ENCODE results near the gene DYNLRB1.
A peak's percentile ranks its signal among the peaks of the same experiment; 100 is the strongest.

The DYNLRB1 gene

DNA sequence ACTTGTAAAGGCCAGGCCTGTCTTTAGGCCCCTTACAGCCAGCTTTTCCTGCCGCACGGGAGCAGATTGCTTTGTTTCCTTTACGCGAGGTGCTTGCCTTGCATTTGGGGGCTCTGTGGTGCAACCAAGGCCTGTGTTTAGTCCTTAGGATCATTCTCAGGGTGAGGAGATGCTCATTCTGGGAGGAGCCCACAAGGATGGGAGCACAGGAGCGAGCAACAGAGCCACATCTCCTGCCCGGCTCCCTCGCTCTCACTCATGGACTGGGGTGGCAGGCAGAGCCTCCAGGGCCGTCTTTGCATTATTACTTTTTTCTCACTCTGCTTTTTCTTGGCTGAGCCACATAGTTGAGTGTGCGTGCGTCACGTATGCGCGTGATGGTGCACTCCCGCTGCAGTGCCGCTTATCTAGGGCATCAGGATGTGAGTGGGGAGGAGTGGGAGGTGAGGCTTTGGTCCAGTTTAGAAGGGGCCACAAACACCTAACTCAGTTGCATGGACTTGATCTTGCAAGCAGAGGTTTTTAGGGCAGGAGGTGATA, 19.1 kb downstream of the DYNLRB1 start:
- DNase-seq, result no peak

DNA sequence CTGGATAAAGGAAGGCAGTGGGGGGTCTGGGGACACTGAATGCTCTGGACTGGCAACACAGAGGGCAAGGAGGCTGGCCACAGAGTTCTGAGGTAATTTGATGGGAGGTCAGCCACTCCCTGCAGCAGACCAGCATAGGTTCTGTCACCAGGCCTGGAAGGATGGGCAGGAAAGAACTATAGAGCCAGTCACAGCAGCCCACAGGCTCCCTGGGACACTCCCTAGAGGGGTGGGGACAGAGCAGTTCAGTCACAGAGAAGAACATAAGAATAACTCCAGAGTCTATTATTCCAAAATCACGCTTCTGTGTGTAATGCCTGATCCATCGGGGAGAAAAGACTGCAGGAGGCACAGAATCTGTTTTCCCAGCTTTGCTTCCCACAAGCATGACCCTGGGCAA, 19.6 kb downstream of the DYNLRB1 start:
- no peak for DNase-seq

- peak; percentile 55 for DNase-seq
Measured at GRCh38 chr20:34536798-34537394, 20.7 kb downstream of the DYNLRB1 start.

DNA sequence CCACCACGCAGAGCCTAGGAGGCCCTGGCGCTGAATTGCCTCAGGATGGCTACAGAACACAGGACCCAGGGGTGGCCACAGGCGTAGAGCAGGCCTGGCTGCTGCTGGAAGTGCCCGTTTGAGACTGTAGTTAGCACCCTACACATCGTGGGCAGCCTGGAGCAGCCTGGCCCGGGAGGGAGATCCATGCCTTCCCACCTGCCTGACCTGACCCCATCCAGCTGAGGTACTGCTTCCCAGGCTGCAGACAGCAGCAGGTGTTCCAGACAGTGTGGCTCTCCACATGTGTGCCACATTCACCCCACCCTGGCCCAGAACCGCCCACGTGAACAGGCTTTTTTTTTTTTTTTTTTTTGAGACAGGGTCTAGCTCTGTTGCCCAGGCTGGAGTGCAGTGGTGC, 21.4 kb downstream of the DYNLRB1 start:
- DNase-seq, result no peak

DNA sequence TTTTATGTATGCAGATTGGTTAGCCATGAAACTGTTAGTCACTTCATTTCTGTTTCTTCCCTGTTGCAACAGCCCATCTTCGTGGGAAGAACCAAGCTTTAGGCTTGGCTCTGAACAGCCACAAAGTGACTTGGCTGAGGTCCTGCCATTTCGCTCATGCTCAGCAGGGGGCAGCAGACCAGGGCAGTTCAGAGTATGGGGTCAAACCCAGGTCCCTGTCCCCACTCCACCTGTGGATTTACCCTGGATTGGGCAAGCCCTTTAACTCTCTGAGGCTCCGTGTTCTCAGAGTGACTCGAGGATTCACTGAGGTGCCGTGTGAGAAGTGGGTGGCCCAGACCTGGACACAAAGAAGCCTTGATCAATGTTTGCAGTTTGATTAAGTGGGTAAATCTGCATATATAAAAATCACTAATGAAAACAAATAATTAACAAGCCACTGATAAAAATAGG, 22.5 kb downstream of the DYNLRB1 start:
- DNase-seq, result peak; percentile 57

DNA sequence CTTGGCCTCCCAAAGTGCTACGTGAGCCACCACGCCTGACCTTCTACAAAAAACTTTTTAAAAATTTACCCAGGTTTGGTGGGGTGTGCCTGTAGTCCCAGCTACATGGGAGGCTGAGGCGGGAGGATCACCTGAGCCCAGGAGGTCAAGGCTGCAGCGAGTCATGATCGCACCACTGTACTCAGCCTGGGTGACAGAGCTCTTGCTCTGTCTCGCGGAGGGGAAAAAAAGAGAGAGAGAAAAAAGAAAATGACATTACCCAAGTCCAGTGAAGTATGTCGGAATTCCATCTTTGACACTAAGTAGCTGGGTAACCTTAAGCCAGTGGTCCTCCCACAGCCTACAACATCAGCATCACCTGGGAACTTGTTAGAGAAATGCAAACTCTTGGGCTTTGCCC, 23.5 kb downstream of the DYNLRB1 start:
- no peak for DNase-seq

DNA sequence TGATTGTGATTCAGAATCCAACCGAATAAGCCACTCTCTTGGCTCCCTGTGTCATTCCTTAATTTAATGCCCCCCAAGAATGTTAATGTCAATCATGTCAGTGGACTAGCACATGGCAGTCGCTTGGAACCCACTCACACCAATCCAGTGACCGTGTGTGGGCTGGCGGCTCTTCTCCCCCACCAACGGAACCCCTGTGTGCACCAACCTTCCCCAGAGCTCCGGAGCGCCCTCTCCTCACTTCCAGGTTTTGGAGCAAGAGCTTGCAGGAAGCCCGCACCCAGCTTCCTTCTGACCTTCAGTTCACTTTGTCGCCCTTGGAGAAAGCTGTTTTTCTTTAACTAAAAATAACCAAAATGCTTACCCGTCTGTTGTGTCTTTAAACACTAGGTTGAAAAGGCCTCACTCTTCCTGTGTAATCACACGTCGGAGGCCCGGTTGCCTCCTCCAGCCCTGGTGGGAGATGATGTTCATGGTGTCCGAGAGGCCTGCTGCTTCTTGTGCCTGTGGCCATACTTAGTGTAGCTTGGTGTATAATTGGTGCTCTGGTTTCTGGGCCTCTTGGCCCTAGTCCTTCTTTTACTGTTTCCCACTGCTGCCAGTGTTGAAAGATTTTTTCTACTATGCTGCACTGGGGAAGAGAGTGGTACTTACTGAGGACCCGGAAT, 24.5 kb downstream of the DYNLRB1 start:
- DNase-seq, result no peak

- no peak for DNase-seq
Measured at GRCh38 chr20:34541264-34541901, 25.2 kb downstream of the DYNLRB1 start.

GRCh38 chr20:34541917-34542316, 25.7 kb downstream of the DYNLRB1 start:
- no peak for DNase-seq

GRCh38 chr20:34542439-34542838, 26.2 kb downstream of the DYNLRB1 start:
- no peak for DNase-seq

DNA sequence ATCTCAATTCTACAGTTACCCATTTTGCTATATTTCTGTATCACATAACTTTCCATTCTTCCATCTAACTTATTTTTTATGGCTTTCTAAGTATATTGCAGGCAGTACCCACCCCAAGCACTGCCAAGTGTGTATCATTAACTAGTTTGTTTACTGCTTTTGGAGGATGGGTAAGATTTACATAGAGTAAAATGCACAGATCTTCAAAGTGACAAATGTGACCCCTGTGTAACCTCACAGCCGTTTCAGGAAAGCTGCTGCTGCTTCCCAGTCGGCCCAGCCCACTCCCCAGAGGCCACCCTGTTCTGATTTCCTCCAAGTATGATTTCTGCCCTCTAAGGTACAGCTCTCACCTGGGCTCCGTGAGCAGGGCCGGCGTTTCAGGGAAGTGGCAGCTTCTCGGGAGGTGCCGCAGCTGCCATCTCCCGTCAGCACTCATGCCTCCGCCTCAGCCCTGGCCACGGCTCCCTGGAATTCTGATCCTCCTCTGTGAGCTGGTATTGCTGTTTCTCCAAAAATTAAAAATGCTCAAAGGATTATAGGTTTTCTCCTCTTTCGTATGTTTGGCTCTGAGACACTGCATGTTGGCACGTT, 27.3 kb downstream of the DYNLRB1 start:
- DNase-seq, result no peak

DNA sequence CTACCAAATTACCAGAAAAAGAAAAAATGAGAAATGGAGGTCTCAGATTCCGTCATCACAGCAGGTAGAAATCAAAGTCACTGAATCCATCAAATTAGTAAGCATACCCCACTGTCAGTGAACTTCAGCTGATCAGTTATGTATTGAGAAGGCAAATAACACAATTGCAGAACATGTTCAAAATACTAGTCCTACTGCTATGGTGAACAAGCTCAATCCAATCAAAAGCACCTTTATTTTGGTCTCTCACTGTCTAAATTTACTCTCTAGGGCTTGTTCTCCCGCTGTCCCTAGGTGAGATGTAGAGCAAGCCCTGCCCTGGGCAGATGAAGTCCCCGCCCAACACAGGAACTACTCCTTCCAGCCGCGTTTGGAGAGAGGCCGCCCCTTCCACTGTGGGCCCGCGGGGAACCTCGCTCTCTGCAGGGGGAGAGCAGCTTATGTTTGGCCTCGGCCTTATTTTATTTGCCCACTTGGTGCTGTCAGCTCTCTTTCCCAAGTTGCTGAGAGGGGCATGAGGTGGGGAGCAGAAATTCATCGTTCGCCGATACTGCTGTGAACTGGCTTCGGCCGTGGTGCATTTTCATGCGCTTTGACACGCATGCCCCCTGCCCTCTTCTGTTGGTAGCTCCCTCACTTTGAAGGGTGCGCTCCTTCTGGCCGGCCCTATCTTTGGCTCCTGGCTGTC, 28.0 kb downstream of the DYNLRB1 start:
- DNase-seq, result peak; percentile 24

DNA sequence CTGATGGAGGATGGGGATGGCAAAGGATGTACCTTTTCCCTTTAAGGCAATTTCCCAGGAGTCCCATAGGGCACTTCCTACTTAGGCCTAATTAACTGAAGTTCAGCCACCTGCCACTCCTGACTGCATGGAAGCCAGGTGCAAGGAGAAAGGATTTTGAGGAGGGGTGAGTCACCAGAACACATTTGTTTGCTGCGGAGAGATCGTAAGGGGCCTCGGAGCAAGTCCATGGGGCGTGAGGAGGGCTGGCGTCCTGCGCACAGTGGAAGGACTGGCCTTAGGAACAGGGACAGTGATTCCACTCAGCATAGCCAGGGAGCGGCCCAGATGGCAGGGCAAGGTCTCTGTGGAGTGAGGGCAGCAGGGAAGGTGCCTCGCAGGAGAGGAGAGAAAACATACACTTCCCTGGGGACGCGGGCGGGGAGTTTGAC, 30.5 kb downstream of the DYNLRB1 start:
- DNase-seq, result no peak

- no peak for DNase-seq
Measured at GRCh38 chr20:34547844-34548613, 31.8 kb downstream of the DYNLRB1 start.

GRCh38 chr20:34549291-34549928, 33.2 kb downstream of the DYNLRB1 start:
- no peak for DNase-seq

DNA sequence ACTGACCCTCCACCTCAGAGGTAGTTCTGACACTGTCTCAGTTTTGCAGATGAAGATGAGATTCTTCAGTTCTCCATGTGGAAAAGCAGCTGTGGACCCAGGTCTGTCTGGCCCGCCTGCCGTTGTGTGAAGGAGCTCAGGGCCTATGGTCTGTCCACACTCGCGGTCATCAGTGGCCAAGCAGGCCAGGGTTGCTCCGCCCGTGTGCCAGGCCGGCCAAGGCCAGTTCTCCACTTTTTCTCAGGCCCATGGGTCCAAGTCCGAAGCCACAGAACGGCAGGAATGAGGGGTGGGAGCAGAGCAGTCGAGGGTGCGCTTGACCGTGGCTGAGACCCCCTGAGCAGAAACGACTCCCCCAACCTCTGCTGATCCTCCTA, 33.7 kb downstream of the DYNLRB1 start:
- no peak for DNase-seq

DNA sequence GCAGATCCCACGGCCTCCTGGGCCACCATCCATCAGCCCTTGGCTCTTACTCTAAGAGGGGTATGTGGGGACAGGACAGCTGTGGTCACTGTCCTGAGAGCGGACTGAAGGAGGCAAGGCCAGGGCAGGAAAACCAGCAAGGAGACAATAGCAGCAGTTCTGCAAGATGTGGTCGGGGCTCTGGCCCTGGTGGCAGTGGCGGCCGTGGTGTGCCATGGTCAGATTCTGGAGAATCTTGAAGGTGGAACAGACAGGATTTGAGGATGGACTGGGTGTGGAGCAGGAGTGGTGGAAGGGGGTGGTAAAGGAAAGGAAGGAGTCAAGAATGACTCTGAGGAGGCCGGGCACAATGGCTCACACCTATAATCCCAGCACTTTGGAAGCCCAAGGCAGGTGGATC, 36.3 kb downstream of the DYNLRB1 start:
- DNase-seq, result no peak

DNA sequence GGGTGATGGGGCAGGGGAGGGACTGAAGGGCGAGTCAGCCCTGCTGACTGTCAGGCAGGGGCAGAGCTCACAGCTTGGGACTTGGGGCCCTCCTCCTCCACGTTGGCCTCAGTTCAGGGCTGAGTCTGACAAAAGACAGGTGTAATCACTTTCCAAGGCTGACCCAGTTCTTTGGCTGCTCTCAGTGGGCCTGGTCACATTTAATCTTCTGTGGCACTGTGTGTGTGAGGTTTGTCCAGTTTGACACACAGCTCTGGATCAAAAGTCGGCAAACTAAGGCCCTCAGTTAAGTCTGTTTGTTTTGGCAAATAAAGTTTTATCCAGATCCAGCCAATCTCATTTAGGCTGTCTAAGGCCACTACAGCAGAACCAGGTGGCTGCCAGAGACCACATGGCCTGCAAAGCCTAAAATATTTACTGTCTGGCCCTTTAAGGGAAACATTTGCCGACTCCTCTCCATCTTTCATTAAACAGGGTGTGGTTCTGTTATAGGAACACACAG, 37.2 kb downstream of the DYNLRB1 start:
- DNase-seq, result no peak

GRCh38 chr20:34557936-34558319, 41.7 kb downstream of the DYNLRB1 start:
- no peak for DNase-seq

- peak; percentile 96 for DNase-seq
Measured at GRCh38 chr20:34558320-34559218, 42.3 kb downstream of the DYNLRB1 start, which contains the start of gene MAP1LC3A. MAP1LC3A (plus strand) TSS chr20:34558718; CDS start chr20:34558869, 151 bp downstream.

All from activated CD4-positive, alpha-beta T cell treated with anti-CD3 and anti-CD28 coated beads, Interleukin-2, amount 50 U/mL, for 1 hour (primary cell).